GM18873 (cell line): Measurements from ENCODE around the gene CHAF1A.

ENCODE experiments used
- ATAC-seq: cut with Tn5 transposase; IDR thresholded peaks from one replicate; pipeline ENCODE4 v1.9.1; 2021; ENCODE audit warnings: mild to moderate bottlenecking, moderate library complexity, moderate number of reproducible peaks; ENCODE audit not compliant: unreplicated experiment, low FRiP score

CHAF1A gene

DNA sequence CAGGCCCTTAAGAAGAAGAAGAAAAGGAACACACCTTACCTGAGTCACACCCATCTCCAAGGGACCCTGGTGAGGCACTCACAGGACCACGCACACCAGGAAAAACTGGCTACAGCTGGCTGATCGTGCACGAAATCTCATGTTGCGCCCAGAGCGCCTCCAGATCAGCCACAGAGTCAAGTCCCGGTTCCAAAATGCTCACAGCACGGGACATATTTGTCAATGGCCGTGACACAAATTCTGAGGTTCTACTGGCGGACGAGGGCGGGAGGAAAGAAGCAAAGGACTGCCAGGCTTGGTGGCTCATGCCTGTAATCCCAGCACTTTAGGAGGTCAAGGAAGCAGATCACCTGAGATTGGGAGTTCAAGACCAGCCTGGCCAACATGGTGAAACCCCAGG is 23.6 kb upstream of the CHAF1A start:
- no peak for ATAC-seq

DNA sequence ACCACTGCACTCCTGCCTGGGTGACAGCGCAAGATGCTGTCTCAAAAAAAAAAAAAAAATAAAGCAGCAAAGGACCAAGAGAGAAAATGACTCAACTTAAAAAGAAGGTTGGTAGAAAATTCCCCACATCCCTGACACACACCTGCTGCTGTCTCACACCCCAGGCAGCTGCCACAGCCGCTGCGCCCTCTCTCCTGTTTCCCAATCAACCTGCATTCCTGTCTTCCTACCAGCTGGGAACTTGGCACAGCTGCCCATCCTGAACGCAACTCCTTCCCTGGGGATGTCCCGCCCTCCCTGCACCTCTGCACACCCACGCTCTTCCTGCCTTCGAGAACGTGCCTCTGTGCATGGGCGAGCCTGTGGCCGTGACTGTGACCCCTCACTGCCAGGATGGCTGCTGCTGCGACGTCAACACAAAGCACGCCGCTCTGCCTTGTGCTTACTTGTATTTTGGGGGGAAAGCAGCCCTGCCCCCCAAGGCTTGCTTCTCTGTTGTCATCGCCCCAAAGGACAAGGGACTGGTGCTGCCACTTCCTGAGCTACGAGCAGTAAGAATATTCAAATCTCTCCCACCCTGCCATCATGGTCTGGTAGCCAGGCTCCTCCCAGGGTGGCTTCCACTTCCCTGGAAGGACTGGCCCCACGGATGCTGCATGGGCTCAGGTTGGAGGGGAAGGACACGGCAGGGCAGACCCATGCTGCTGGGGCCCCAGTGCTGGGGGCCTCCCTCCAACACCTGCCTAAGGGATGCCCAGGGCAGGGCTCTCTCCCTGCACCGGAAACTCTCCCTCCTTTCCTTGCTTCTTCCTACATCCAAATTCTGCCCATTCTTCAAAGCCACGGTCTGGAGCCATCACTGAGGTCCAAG is 22.8 kb upstream of the CHAF1A start:
- ATAC-seq, result no peak

DNA sequence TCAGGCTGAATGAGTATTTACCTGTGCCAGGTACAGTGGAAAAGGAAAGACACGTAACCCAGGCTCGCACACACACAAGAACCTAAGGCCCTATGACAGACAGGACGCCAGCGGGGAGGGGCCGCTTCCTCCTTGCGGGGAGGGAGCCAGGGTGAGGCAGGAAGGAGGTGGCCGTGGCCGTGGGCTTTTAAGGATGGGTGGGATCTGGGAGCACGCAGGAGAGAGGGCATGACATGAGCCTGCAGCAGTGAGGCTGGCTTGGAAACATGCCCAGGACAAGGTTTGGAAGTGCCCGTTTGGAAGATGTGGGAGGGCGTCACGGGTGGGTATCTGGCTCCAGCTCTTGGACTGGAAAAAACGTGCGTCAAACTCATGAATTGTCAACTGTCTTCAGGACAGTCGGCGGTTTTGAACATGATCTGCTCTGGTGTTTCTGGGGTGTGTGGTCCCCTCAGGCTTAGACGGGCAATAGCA is 22.1 kb upstream of the CHAF1A start:
- ATAC-seq, result no peak

DNA sequence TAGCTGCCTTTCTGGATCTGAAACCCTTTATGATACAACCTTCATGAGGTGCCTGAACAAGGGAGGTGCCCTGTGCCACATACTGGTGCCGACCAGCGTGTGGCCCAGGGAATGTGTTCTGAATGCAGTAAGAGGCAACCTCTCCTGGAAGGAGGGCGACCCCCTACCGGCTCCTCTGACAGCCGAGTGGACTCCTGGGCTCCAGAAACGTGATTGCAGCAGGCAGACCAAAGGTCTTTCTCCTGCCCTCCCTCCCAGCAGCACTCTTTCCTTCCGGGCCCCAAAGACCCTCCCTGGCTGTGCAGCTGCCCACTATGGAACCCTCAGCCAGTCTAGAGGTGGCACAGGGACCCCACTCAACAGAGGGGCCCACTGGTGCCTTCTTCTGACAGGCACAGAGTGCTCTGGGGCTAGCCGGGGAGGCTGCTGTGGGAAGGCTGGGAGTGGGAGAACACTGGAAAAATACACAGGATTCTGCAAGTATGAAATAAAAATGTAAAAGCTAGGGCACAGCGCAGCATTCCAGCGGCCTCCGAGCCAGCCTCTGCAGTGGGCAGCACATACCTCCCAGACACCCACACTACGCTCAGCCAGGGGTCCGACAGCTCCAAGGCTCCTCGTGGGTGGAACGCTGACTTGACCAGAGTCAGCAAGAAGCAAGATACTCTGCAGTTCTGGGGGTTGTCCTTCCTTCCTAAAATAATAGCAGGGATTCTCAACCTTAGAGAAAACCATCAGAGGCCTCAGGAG is 17.0 kb upstream of the CHAF1A start:
- no peak for ATAC-seq

DNA sequence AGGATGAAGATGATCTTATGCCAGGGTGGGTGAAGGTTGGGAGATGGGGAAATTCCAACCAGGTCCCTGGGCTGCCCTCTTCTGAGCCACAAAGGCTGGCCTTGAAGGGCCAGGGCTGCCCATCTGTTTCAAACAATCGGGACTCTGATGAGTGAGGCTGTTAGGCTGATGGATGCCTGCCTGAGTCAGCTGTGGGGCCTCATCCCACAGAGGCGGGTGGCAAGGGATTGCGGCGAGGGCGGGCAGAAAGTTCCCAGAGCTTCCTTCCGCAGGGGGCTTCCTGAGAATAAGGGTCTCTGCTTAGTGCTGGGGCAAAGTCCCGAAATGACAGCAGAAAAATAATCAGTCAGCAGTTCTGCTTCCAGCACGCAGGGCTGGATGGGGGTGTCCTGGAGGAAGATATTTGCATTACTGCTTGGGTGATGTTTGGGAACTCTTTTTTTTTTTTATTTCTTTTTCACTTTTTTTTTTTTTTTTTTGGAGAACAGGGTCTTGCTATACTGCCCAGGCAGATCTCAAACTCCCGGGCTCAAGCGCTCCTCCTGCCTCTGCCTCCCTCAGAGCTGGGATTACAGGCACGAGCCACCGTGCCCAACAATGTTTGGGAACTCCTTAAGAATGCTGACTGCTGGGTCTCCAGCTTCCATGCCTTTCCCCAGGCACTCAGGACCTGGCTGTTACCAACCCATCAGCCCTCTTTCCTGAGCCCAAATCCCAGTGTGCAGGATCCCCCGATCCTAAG is 16.2 kb upstream of the CHAF1A start:
- ATAC-seq, result no peak

DNA sequence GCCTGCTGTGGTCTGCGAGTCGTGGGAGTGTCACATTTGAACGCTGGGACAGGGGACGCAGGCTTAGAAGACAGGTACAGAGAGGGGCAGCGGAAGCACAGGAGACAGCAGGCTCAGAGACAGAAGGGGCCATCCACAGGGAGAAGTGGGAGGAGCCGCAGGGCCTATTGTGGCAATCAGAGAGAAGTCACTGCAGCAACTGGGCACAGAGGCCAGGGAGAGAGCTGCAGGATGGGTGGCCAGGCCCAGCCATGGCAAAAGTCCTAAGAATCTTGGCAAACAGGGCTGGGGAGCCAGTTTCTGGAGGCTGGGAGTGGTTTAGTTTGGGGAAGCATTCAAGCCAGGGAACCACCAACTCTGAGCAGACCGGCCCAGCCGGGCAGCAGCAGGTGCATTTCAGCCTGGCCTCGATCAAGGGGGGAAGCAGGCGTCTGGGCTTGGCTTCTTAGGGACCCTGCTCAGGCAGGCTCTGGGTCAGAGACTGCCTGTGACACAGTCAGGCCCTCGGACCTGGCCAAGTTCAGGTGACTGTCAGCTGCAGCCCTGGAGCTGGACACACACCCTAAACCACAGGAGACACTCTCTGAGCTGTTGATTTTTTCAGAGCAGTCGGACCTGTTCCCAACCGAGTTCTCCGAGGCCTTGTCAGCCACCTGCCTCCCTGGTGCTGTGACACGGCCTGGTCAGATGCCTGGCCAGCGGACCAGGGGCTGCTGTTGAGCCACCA is 13.9 kb upstream of the CHAF1A start:
- ATAC-seq, result no peak

DNA sequence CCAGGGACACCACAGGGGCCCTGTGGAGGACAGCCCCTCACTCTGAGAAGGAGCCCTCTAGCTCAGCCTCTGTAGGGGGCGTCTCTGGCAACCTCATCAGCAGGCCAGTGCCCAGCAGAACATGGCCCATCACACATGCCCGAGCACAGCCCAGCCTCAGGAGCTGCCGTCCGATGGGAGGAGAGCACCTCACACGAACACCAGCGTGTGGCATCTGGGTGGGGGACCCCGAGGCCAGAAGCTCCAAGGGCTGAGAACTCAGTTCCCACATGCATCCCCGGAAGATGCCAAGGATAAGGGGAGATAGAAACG is 13.4 kb upstream of the CHAF1A start:
- no peak for ATAC-seq

DNA sequence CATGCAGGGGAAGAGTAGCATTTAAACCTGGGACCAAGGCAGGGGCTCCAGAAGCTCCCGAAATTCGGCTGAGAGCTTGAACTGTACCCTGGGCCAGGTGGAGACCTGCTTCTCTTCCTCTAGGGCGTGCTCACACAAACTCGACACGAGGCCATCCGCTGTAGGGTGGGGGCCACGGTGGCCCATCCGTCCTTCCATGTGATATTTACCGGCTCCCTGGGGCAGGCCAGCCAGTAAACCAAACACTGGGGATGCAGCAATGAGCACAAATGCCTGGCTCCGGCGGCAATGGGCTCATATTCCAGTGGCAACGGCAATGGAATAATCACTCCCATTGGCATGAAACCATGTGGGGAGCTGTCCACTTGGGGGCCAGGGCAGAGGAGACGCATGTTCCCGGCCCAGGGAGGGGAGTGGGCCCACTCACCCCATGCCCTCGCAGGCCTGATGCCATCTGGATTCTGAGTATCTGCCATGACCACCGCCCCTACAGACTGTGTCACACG is 12.9 kb upstream of the CHAF1A start:
- no peak for ATAC-seq

DNA sequence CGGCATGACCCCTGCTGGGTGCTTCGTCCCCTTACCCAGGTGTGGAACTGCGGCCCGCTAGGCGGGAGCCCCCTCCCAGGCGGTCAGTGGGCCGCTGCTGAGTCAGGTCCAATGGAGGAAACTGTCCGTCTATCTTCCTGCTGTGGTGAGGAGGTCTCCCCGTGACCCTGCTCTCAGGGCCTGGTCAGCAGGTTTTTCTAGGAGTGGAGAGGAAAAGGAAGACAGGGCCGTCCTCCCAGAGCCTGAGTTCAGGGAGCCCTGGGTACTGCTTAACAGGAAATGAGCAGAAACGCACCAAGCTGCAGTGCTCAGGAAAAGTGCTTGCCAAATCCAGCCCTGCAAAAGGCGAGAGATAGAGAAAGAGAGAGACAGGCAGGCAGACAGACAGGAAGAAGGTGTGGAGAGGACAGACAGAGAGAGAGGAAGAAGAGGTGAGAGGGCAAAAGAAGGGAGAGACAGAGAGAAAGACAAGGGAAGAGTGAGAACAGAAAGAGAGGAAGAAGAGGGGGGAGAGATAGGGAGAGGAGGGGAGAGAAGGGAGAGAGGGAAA is 12.3 kb upstream of the CHAF1A start:
- no peak for ATAC-seq

DNA sequence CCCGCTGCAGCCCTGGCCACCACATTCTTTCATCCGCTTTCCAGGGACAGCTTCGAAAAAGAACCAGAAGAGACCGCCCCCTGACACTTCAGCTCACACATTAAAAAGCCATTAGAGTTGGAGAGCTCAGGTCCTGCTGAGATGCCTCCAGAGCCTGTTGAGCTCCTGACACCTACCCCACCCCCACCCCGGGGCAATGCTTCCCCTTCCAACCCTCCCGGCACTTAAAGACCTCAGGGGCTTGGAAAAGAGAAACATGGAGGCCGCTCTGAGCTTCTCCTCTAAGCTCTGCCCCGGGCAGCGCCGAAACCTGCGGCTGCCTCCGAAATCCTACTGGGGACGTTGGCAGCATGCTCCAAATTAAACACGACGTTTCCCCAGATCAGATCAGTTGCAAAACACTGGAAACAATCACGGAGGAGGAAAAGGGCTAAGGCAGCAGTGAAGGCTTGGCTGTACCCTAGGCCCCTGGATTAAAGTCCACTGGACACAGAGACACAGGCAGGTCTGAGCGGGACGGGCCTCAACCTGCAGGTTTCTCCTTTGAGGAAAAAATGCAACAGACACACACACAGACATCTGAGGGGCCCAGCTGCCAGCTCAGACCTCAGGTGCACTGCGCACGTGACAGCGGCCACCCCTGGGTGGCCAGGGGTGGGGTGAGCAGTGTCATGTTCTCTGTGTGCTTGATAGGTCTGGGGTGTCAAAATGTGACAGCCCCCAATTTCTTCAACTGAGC is 11.7 kb upstream of the CHAF1A start:
- no peak for ATAC-seq

DNA sequence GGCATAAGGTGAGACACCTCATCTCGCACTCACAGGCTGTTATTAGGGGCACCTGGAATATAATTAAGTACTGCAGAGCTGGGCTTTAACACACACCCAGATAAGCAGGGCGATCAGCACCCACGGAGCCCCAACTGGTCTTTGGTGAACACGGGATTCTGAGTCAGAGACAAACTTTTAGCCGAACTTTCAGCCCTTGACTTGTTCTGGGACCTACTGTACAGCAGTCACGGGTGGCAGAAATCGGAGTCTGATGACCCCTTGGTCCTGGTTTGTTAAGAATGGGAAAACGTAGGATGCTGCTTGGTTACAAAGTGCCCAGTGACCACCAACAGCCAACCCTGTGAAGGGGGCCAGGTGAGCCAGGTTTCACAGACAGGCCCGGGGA is 11.1 kb upstream of the CHAF1A start:
- ATAC-seq, result no peak

DNA sequence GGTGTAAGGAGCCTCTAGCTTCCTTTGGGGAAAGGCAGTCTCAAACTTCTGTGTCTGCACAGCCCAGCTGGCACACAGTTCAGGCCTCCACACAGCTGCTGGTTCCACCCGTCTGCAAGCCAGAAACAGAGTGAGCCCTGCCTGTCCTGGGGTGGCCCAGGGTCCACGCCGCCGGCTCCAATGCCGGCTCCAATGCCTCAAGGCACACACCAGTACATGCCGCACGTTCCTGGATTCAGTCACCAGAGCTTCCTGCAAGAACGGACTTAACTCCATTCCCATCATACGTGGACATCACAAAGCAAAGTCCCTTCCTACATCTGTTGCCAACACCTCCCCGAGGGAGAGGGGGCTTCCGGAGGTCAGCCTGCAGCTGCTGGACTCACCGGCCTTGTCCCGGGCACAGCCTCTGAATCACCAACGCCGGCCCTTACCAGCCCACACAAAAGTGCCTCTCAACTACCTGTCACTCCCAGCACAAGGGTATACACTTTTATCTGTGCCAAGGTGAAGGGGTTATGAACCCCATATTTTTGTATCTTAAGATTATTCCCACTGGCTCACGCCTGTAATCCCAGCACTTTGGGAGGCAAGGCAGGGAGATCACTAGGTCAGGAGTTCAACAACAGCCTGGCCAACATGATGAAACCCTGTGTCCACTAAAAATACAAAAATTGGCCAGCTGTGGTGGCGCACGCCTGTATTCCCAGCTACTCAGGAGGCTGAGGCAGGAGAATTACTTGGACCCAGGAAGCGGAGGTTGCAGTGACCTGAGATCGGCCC is 10.5 kb upstream of the CHAF1A start:
- no peak for ATAC-seq

DNA sequence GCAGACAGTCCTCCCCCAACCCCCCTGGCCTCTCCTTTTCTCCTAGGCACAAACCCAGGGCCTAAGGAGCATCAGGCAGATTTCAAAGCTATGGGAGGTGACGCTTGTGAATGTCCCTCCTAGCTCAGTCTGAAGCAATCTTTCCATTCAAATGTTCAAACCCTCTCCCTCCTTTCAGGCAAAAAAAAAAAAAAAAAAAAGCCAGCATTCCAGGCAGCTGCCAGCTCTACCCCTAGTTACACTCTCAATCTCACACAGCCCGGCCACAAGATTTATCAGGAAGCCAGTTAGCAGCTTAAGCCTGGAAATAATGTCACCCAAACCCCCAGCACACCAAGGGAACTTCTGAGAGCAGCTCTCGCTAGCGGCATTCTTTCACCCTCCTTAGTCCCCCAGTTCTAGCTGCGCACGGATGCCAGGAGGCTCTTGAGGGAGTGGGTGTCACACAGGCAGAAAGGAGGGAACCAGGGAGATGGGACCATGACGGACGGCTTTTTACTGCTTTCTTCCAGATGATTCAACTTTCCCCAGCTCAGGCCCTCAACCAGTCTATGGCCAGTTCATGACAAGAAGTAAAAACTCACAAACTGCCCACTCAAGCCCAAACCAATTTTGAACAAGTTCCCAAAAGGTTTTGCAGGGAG is 8.4 kb upstream of the CHAF1A start:
- no peak for ATAC-seq

DNA sequence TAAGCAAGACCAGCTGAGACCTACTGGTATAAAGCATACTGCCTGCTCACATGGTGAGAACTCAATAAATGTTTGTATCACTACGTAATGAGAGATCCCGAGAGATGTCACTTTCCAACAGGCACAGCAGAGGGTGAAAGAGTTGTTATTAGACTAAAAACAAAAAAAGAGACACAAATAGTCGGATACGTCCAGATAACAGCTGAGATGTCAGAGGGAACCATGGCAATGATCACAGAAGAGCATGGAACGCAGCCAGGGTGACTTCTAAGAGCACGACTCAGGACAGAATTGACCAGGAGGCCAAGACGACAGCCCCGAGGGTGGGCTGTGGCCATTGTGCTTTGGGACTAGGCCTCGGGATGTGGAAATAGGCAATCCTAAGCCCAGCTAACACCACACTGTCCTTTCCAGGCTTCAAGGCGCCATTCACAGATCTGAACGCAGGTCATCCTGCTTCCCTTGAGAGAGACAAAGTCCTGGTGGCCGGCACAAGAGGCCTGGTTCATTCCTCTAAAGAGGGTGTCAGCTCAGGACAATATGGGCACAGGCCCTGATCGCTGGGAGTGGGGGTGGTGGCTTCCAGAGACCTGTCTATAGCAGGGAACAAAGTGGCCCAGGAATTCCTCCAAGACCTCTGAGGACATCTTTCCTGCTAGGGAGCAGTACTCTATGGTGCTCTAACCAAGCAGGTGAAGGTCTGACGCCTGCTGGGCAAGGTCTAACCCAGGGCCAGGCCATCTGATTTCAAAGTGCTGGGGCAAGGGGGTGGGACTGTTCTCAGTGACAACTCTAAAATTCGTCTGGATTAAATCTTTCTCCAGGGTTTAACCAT is 5.3 kb upstream of the CHAF1A start:
- ATAC-seq, result no peak

DNA sequence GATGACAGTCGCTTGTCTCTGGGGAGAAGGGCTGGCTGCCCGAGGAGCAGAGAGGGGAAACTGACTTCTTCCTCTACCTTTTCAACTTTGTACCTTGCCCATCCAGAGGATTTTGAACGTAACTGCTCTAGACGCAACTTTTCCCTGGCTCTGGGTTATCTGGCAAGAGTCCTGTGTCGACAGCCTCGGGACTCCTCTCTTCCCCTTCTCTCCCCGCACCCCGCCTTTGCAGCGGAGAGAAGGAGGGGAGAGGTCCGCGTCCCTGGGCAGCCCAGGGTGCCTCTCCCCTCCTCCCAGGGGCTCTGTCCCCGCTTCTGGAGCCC is 2.7 kb upstream of the CHAF1A start:
- no peak for ATAC-seq

DNA sequence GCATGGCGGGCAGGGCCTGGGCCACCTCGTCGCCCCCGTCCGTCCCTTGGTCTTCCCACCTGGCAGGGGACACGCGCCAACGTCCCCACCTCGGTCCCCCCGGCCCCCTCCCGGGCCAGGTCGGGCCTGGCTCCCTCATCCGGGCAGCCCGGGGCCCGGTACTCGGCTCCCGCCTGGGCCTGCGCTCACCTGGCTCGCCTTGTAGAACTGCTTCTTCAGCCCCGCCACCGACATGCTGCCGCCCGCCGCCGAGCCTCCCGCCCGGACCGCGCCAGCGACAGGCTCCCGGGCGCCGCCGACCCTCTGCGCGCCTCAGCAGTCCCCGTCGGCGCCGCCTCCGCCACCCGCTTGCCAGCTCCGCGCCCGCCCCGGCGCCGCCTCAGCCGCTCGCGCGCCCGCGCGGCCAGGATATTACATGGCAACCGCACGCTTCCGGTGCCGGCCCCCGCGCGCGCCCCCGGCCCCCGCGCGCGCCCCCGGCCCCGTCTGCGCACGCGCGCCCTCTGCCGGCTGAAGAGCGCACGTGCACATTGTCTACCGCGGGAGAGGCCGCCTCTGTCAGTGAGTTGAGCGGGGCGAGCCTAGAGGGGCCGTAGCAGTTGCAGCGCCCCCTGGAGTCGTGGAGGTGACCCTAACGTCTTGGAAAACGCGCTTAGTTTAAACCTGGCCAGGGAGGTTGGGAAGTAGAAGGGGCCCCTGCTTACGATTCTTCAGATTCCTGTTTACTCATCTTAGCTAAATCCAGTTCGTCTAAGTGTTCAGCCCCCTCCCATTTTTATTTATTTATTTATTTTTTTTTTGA is 2.1 kb upstream of the CHAF1A start, which contains the start of gene SH3GL1:
Gene SH3GL1 (minus strand): TSS at position 413 of the 802 bp plus-strand sequence. CDS start 179 bp downstream, at position 234.
- ATAC-seq, result peak; percentile 54

DNA sequence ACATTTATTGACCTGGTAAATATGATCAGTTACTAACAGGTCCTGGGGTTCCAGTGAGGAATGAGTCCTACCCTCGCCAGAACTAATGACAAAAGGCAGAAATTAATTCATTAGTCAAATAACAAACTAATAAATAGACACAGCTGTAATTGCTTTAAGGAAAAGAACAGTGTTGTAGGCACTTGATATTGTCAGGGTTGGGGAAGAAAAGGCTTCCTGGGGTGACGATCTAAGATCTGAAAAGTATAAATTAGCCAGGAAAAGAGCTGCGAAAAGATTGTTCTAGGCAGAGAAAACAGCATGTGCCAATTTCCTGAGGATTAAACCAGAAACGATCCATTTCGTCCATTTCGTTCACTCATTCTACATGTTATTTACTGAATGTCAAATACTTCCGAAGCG is 670 bp upstream of the CHAF1A start:
- ATAC-seq, result no peak
